GM18519 (cell line): ENCODE data around the gene TRIM38.

Source experiments
- ATAC-seq: cut with Tn5 transposase; IDR thresholded peaks from one replicate; pipeline ENCODE4 v1.9.1; 2021; ENCODE audit warnings: mild to moderate bottlenecking, moderate library complexity; ENCODE audit not compliant: unreplicated experiment, low FRiP score

TRIM38 gene

GRCh38 chr6:26025047-26025893 lies 62.7 kb downstream of the TRIM38 start:
- no peak for ATAC-seq

GRCh38 chr6:26025894-26026832 lies 63.6 kb downstream of the TRIM38 start:
- peak; percentile 26 for ATAC-seq

- ATAC-seq: peak; percentile 34
These were observed 64.4 kb downstream of the TRIM38 start for GRCh38 chr6:26026833-26027490.

- ATAC-seq: no peak
These were observed 65.0 kb downstream of the TRIM38 start for GRCh38 chr6:26027491-26028211.

GRCh38 chr6:26028212-26028745 lies 65.7 kb downstream of the TRIM38 start:
- no peak for ATAC-seq

GRCh38 chr6:26028746-26029569 lies 66.4 kb downstream of the TRIM38 start:
- no peak for ATAC-seq

- no peak for ATAC-seq
These were observed 66.9 kb downstream of the TRIM38 start for GRCh38 chr6:26029570-26029856.

GRCh38 chr6:26029857-26030653 lies 67.5 kb downstream of the TRIM38 start:
- no peak for ATAC-seq

GRCh38 chr6:26030716-26031115 lies 68.1 kb downstream of the TRIM38 start:
- no peak for ATAC-seq

GRCh38 chr6:26031151-26031594 lies 68.6 kb downstream of the TRIM38 start:
- ATAC-seq: no peak

- peak; percentile 39 for ATAC-seq
These were observed 69.2 kb downstream of the TRIM38 start for GRCh38 chr6:26031595-26032339.

GRCh38 chr6:26032340-26033084 lies 69.9 kb downstream of the TRIM38 start:
- no peak for ATAC-seq

- ATAC-seq: peak; percentile 63
These were observed 70.7 kb downstream of the TRIM38 start for GRCh38 chr6:26033085-26033940.

- ATAC-seq: no peak
These were observed 71.3 kb downstream of the TRIM38 start for GRCh38 chr6:26033941-26034354.

- ATAC-seq: no peak
These were observed 72.3 kb downstream of the TRIM38 start for GRCh38 chr6:26034905-26035304.
